Activated naive CD4-positive, alpha-beta T cell (primary cell): ENCODE data around the gene MGLL.

Source experiments
- DNase-seq, 4 experiments: peaks; one replicate each; lab custom pipeline; 2025; lab: John Stamatoyannopoulos, UW

The MGLL gene

GRCh38 chr3:127652246-127652995 is 169.9 kb downstream of the MGLL start:
- peak in 1 of 4 experiments; percentile 12 for DNase-seq

DNA sequence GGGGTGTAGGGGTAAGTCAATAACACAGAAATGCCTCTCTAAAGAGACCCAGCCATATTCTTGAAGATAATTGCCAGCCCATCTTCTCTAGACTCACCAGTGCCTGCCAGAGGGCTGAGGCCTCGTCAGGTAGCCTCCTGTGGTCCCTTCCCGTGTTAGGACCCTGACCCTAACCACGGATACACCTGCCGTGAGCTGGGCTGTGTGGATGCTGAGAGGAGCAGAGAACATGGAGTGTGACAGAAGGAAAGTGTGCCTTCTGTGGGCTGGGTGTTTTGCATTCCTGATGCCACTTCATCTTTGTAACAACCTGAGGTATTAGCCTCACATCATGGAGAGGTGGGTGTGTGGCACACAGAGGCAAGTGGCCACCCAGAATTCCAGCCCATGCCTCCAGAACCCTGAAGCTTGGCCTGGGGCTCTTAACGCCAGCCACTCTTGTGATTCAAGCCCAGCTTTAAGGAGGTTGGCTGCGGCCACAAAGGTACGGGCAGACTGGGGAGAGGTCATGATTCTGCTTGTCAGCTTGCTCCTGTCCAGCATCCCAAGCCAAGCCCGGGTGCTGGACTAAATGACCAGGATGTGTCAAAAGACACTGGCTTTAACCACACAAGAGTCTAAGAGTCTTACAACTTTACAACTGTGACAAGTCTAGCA is 170.7 kb downstream of the MGLL start:
- DNase-seq: no peak

DNA sequence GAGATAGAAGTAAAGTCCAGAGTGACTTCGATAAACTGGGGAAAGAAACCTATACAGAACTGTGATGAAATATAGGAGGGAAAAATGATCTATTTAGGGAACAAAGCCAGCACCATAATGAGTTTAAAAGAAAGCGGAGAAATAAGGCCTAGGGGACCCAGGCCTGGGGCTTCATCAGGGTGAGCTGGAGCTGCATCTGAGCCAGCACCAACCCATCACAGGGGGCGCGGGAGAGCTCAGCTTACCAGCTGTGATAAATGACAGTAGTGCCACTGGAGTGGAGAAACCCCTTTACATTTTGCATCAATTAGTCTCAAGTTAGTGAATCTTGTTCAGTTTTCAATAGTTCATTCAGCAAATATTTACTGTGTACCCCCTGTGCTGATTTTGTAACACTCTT is 172.1 kb downstream of the MGLL start:
- DNase-seq: no peak

GRCh38 chr3:127647845-127648204 is 174.5 kb downstream of the MGLL start:
- no peak for DNase-seq

- no peak for DNase-seq
Measured at GRCh38 chr3:127647166-127647844, 175.0 kb downstream of the MGLL start.

- no peak for DNase-seq
Measured at GRCh38 chr3:127646501-127647046, 175.7 kb downstream of the MGLL start.

DNA sequence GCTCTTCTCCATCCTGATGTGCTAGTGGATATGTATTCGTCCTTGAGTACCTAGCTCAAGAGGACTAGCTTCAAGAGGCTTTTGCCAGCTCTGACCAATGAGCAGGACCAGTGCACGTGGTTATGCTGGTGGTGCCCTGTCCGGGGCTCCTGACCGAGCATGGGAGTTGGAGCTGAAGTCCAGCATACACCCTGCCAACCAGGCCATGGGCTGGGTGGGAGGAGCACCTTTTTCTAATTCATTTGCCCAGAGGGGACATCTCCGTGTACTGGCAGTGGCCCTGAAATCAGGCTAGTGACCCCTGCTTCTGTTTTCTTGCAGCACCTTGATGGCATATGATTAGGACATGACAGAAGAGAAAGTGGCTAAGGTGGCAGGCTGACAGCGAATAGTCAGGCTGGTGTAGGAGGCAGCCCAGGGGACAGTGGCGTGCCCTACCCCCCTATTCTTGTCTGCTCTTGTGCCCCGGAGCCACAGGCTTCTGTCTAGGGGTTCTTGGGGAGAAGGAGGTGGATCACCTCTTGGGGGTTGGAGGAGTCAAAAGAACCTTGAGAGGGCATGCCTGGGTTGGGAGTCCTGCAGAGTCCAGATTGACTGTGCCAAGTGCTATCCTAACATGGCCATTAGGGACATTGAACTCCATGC is 176.8 kb downstream of the MGLL start:
- no peak for DNase-seq

GRCh38 chr3:127644641-127645370 is 177.5 kb downstream of the MGLL start:
- no peak for DNase-seq

DNA sequence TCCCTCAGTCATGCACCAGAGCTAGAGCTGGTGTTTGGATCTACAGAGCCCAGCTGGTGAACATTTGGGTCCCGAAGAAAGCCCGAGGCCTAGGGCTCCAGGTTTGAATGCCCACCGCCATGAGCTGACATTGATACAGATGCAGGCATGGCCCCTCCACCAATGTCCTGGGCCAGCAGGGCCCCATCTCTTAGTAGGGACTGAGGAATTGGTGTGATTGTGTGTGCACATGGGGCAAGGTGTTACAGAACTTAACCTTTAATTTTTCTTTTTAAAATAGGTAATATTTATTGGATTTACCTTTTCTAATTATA is 182.3 kb downstream of the MGLL start:
- DNase-seq: no peak

DNA sequence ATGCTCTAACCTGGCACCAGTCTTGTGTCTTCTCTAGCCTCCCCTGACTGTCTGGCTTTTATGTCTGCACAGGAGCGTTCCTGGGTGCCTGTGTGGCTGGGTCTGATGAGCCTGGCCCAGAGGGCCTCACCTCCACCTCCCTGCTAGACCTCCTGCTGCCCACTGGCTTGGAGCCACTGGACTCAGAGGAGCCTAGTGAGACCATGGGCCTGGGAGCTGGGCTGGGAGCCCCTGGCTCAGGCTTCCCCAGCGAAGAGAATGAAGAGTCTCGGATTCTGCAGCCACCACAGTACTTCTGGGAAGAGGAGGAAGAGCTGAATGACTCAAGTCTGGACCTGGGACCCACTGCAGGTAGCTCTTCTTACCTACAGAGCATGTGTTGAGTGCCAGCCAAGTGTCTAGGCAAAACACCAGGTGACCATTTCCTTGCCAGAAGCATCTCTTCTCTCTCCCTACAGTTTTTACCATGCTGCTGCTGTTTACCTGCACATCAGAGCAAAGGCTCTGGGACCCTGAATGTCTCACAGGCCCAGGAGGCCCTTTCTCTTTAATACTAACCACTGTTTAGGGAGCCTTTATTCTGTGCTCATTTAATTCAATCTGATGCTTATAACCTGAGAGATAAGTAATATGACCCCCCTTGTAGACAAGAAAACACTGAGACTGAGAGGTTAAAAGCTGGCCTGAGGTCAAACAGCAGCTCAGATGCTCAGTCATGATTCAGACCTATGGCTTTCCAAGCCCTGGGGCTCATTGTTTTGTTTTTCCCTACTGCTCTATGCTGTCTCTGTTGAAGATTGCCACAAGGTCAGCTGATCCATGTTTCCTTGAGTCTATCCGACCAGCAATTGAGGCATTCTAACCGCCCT is 182.9 kb downstream of the MGLL start:
- no peak for DNase-seq
